Activated naive CD4-positive, alpha-beta T cell treated with anti-CD3 and anti-CD28 coated beads, Interleukin-2, amount 50 U/mL, for 72 hours (primary cell): ENCODE measurements around the gene TIRAP. TPM values are rescaled to one million over a fixed set of nuclear protein-coding genes. Genes with fewer than 3 reads are reported as not detected.

ENCODE experiments used
- ATAC-seq, 2 donors: fragments of 150-1000 bp; cut with Tn5 transposase; 2 replicates each; pipeline ENCODE4 v1.10.0; 2021; ENCODE audit warnings: mild to moderate bottlenecking in 2 of 2, moderate library complexity in 2 of 2
- DNase-seq, 2 donors: peaks; one replicate each; pipeline ENCODE4 v3.0.0; 2021 to 2022; ENCODE audit warnings: low spot score in 2 of 2
- H3K27ac Mint-ChIP-seq, 2 donors: one replicate each; pipeline ENCODE4 v1.8.0; 2022; ENCODE audit warnings: mild to moderate bottlenecking in 2 of 2, mixed read lengths in 2 of 2
- H3K36me3 Mint-ChIP-seq, 2 donors: one replicate each; pipeline ENCODE4 v1.8.0; 2022; ENCODE audit warnings: mixed read lengths in 2 of 2
- H3K9me3 Mint-ChIP-seq, 2 donors: one replicate each; pipeline ENCODE4 v1.8.0; 2022; ENCODE audit warnings: mixed read lengths in 2 of 2
- total RNA-seq, 2 donors: library from RNA; stranded (reverse); gene quantifications; one replicate each; pipeline ENCODE4 v1.2.3, GENCODE V29; 2022

TIRAP gene
- total RNA-seq, 2 donors from 2014 or later = 2.8 to 7.4 TPM

DNA sequence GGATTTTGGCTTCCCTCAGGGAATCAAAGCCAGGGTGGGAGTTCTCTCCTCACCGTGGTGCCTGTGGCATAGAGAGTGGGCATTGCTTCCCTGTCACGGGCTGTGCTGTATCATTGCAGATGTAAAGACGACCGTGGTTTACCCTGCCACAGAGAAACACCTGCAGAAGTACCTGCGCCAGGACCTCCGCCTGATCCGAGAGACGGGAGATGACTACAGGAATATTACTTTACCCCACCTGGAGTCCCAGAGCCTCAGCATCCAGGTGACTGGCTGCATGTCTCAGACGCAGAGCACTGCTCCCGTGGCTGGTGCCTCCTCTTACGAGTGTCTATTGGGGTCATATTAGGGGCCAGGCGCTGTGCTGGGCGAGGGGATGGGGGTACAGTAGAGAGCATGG is 48.4 kb downstream of the TIRAP start:
- H3K9me3 Mint-ChIP-seq = no peaks in the 10 kb centered on the region
- H3K27ac Mint-ChIP-seq = peak overlapping the region in 1 of 2 donors; percentile 8
- H3K36me3 Mint-ChIP-seq = no peaks in the 10 kb centered on the region
- no peak for DNase-seq
- no peak for ATAC-seq

DNA sequence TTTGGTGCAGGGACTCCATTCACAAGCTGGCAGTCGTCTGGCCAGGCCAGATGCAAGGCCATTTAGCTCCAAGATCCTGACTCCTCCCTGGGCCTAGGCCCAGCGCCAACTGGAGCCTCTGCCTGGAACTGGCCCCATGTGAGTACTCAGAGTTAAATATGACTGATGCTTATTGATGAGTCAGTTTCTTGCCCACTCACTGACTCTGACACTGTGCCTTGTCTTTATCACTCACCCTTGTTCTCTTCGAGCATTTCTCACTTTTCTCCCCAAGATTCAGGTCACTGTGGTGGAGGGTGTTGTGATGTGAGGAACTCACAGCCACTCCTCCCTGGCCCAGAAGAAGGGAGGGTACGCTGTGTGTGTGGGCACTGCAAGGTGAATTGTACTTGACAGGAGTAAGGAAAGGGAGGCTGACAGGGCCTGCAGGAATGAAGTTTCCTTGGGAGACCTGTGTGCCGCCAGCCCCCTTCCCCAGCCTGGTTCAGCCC is 49.4 kb downstream of the TIRAP start:
- no peaks in the 10 kb centered on the region for H3K36me3 Mint-ChIP-seq
- no peaks in the 10 kb centered on the region for H3K9me3 Mint-ChIP-seq
- no peak for DNase-seq
- ATAC-seq = peak; percentile 88 to 91
- peak overlapping the region; percentile 5 to 48 for H3K27ac Mint-ChIP-seq

DNA sequence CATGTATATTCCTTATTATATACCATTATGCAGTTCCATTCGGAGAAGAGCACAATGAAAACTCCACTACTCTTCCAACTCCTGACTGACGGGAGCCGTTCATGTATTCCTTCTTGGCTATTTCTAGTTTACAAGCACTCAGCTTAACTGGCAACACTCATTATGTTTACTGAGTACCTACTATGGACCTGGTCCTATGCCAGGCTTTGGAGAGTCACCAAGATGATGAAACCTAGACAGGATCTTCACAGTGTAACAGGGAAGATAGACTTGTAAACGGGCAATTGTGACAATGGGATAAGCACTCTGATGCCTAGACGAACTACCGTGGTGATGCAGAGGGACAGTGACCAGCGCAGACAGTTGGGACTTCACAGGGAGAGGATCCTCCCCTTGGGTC is 50.2 kb downstream of the TIRAP start:
- H3K9me3 Mint-ChIP-seq = no peaks in the 10 kb centered on the region
- ATAC-seq (no peak), DNase-seq (no peak)
- H3K36me3 Mint-ChIP-seq = no peaks in the 10 kb centered on the region
- H3K27ac Mint-ChIP-seq = peak overlapping the region in 1 of 2 donors; percentile 5

- no peak for DNase-seq
- Mint-ChIP-seq H3K36me3 (no peaks in the 10 kb centered on the region), H3K27ac (peak overlapping the region; percentile 2 to 22), H3K9me3 (no peaks in the 10 kb centered on the region)
- ATAC-seq = no peak
Observed at GRCh38 chr11:126334659-126335462, 52.0 kb downstream of the TIRAP start.

- DNase-seq (no peak), ATAC-seq (no peak)
- Mint-ChIP-seq H3K9me3 (no peaks in the 10 kb centered on the region), H3K36me3 (no peaks in the 10 kb centered on the region), H3K27ac (peak overlapping the region in 1 of 2 donors; percentile 12)
Observed at GRCh38 chr11:126335463-126335760, 52.5 kb downstream of the TIRAP start.

GRCh38 chr11:126336138-126336541 is 53.2 kb downstream of the TIRAP start:
- Mint-ChIP-seq H3K27ac (peak overlapping the region; percentile 60 to 83), H3K9me3 (no peaks in the 10 kb centered on the region), H3K36me3 (no peaks in the 10 kb centered on the region)
- ATAC-seq = no peak
- no peak for DNase-seq

DNA sequence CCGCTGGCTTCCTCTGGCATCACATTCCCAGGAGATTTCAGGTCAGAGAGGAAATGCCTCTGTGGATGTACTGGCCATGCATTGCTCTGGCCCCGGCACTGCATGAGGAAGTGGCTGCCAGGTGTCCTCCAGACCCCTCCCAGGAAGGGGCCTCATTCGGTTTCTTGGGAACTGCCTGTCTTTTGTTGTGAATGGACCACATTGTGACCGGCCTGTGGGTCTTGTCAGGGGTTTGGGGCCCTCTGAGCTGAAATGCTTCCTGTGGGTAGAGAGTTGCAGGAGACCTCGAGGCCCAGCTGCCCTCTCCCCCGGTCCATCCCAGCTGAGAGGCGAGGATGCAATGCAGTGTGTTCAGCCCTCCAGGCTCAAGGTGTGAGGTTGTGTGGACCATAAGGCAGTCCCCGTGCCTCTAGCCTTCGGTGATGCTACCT is 53.8 kb downstream of the TIRAP start:
- ATAC-seq (no peak), DNase-seq (no peak)
- Mint-ChIP-seq H3K9me3 (no peaks in the 10 kb centered on the region), H3K27ac (peak overlapping the region; percentile 60 to 83), H3K36me3 (no peaks in the 10 kb centered on the region)

DNA sequence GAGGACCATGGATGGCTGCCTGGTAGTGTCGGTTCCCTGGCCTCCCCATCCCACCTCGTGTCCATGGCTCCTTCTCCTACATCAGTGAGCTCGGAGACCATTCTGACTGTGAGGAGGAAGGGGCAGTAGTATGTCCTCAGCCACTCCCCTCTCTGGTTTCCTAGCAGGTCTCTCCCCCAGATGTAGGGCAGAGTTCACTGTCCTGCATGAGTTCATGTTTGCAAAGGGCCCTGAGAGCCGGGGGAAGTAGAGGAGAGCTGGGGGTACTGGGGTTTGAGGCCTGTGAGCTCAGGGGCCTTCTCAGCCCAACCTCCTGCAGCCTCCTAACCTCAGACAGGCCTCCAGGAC is 54.2 kb downstream of the TIRAP start:
- Mint-ChIP-seq H3K27ac (no peak overlapping the region), H3K36me3 (no peaks in the 10 kb centered on the region), H3K9me3 (no peaks in the 10 kb centered on the region)
- ATAC-seq = no peak
- no peak for DNase-seq

DNA sequence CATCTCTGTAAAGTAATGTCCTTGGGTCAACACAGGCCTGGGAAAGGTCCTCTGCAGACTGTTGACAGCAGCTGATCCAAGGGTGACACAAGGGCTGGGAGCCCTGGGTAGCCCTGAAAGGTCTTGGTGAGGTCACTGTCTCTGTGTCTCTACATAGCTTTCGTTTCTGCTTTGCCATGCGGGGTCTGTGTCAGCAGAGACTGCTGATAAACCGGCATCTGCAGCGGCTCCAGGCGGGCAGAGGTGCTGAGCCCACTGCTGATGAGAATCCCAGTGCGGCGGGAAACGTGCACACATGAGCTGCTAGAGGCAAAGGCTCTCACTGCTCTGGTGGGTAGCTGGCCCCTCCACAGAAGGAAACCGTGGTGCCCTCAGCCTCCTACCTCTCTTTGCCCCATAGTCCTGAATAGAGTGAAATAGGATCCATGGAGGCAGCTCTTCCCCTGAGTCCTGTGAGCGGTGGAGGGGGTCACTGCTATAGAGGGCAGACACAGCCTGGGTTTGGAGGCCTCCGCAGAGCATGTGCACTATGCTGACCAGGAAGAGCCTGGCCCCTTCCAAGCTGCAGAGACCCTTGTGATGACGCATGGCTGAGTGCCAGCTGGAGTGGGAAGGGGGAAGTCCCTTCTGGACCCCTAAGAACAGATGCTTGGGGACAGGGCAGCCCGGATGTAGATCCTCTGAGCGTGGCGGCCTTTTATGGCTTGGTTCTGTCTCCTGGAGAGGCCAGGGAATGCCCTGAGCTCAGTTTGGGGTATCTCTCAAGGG is 54.8 kb downstream of the TIRAP start:
- ATAC-seq = no peak
- H3K27ac Mint-ChIP-seq = no peak overlapping the region

DNA sequence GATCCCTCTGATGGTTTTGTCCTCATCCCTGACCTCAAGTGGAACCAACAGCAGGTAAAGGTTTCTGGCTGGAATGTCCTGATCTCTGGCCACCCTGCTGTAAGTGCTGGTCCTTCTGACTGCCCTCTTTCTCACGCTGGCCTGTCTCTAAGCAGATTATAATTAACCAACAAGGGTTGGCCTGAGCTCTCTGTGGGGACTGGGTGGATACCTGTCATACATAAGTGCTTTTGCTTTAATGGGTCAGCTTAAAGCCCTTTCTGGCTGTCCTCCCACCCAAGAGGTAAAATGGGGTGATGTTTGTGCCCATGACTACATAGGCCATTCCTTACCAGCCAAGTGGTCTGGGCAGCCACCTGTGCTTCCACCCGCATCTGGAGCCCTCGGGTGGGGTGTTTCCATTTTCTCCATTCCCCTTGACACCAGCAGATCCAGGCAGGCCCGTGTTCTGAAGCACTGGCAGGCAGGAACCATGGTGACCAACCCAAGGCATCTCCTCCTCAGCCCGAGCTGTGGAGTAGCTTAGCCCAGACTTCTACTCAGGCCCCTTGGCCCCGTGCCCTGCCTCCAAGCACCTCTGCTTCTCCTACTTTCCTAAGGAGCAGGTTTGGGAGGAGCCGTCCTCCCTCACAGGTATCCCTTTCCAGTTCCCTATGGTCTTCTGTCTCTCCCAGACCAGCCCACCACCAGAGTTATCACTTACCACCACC is 55.6 kb downstream of the TIRAP start:
- ATAC-seq (no peak), DNase-seq (no peak)
- Mint-ChIP-seq H3K27ac (peak overlapping the region in 1 of 2 donors; percentile 75), H3K9me3 (no peaks in the 10 kb centered on the region), H3K36me3 (no peaks in the 10 kb centered on the region)

More for the DNA sequence above, 54.8 kb downstream of the TIRAP start:
- Mint-ChIP-seq H3K36me3 (no peaks in the 10 kb centered on the region), H3K9me3 (no peaks in the 10 kb centered on the region)
- no peak for DNase-seq

DNA sequence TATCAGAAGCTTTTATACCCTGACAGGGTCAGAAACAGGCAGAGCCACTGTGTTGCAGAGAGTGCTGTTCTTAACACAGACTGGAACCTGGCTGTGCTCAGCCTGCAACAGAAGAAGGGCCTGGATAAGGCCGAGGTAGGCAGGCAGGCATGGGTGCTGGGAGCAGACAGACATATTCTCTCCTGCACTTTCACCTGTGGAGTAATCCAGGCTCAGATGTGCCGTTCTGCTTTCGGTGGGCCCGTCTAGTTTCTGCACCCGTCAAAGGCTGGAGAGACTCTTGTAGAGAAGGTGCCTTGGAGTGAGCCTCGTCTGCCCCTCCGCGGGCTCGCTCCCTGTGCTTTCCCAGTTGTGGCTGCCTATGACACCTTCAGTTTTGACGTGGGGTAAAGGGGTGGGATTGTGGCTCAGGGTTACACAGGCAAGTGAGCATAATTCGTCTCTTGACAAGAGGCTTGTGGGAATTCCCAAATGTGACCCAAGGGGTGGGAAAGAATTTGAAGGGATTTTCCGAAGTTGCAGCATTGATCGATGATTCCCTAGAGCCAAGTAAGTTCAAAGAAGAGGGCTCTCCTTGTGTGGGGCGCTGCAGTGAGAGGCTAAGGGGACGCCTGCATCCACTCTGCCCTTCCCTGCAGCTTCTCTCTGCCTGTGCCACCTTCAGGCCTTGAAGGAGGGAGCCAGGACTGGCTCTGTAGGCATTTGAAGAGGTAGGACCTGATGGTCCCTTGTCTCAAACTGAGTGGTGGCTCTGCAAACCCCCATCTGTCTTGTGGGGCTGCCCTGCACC is 56.4 kb downstream of the TIRAP start:
- ATAC-seq (no peak), DNase-seq (no peak)
- no peaks in the 10 kb centered on the region for H3K36me3 Mint-ChIP-seq
- H3K9me3 Mint-ChIP-seq = no peaks in the 10 kb centered on the region
- H3K27ac Mint-ChIP-seq = peak overlapping the region in 1 of 2 donors; percentile 75

- H3K27ac Mint-ChIP-seq = peak overlapping the region in 1 of 2 donors; percentile 65
- no peaks in the 10 kb centered on the region for H3K9me3 Mint-ChIP-seq
- ATAC-seq (no peak), DNase-seq (no peak)
- no peaks in the 10 kb centered on the region for H3K36me3 Mint-ChIP-seq
Observed at GRCh38 chr11:126339863-126340434, 57.1 kb downstream of the TIRAP start.

DNA sequence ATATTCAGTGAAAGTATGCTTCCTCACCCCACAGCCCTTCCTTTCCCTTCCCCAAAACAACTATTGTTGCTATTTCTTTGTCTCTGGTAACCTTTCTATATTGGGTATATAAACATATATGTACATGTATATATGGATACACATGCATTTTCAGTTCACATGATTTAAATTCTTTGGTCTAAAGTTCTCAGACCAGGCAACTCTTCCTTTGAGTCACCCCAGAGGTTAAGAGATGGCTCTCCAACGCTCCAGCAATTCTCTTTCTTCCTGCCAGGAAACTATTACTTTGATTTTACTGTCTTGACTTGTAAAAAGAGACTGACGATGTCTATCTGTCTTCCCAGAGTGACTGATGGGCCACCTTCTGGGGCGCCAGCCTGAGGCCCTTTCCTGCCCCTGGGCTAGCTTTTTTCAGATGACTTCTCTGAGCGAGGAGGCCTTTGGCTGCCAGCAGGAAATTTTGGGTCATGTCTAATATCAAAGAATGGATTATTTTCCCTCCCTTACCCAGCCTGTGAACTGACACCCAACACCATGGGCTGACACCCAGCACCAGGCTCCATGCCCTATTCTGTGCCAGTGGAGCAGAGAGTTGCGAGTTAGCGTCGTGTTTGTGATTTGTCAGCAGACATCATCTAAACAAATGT is 58.2 kb downstream of the TIRAP start:
- Mint-ChIP-seq H3K9me3 (no peaks in the 10 kb centered on the region), H3K27ac (peak overlapping the region; percentile 58 to 67), H3K36me3 (no peaks in the 10 kb centered on the region)
- DNase-seq = no peak
- ATAC-seq = no peak

DNA sequence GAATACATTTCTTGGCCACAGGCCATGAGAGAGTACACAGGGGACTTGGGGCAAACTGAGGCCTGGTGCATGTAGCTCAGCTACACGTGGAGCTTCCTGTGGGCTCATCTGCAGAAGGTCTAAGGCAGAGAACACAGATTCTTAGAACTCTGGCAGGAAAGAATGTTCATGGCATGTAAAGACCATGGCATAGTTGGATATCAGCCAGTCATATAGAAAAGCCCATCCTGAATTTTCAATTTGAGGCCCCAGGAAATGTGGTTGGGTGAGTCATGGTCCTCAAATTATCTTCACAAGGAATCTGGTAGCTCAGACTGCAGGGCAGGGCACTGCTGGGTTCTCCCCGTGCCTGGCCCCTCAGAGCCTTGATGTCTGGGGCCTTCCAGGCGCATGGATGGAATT is 58.9 kb downstream of the TIRAP start:
- Mint-ChIP-seq H3K27ac (peak overlapping the region; percentile 39 to 67), H3K9me3 (no peaks in the 10 kb centered on the region), H3K36me3 (no peaks in the 10 kb centered on the region)
- ATAC-seq (peak in 1 of 2 donors; percentile 57), DNase-seq (no peak)

DNA sequence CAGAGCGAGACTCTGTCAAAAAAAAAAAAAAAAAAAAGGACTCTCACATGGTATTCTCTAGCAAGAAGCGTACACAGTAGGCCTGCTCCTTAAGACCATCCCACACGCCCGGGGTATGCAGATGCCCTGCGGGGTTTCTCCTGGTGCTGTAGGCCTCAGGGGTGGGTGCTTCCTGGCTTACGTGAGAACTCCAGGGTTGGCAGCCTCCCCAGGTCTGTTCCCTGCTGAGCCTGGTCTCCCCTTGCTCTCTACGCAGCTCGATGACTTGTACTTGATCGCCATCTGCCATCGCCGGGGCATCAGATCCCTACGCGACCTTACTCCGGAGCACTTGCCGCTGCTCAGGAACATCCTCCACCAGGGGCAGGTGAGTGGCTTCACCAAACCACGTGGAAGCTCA is 60.2 kb downstream of the TIRAP start:
- DNase-seq = no peak
- no peak overlapping the region for H3K27ac Mint-ChIP-seq
- no peak for ATAC-seq
- H3K9me3 Mint-ChIP-seq = no peaks in the 10 kb centered on the region
- H3K36me3 Mint-ChIP-seq = no peaks in the 10 kb centered on the region
